CD14-positive monocyte (primary cell): ENCODE measurements around the gene ADAM23. TPM values are rescaled to one million over a fixed set of nuclear protein-coding genes. Genes with fewer than 3 reads are reported as not detected.

Source experiments
- DNase-seq, 3 donors: peaks; one replicate each; pipeline ENCODE4 v3.0.0-alpha.2; 2011 to 2022
- H2AFZ ChIP-seq: 2 replicates; pipeline ENCODE4 v1.6.0; 2012; ENCODE audit warnings: mild to moderate bottlenecking, low read depth, low read length, inconsistent platforms; ENCODE audit not compliant: insufficient read depth, poor library complexity, severe bottlenecking
- H3K27ac ChIP-seq, 2 donors: 1 replicate in 1 of 2; 2 replicates in 1 of 2; pipeline ENCODE4 v1.5.1; 2012 to 2013; ENCODE audit warnings: low read length in 2 of 2, control low read depth in 1 of 2, inconsistent platforms in 1 of 2, low read depth in 1 of 2, mild to moderate bottlenecking in 1 of 2
- H3K27me3 ChIP-seq, 2 donors: one replicate each; pipeline versions ENCODE4 v1.6.0 to v1.6.1; 2011 to 2013; ENCODE audit warnings: low read length in 2 of 2; ENCODE audit not compliant: control insufficient read depth in 2 of 2, insufficient read depth in 2 of 2
- H3K36me3 ChIP-seq, 2 donors: replicated peaks in 1 of 2; 1 replicate in 1 of 2; 2 replicates in 1 of 2; pipeline versions ENCODE4 v1.5.1 to v1.6.1; 2012 to 2013; ENCODE audit warnings: low read length in 2 of 2, control low read depth in 1 of 2, inconsistent platforms in 1 of 2, mild to moderate bottlenecking in 1 of 2; ENCODE audit not compliant: insufficient read depth in 2 of 2, control insufficient read depth in 1 of 2
- H3K4me1 ChIP-seq, 2 donors: 1 replicate in 1 of 2; 2 replicates in 1 of 2; pipeline versions ENCODE4 v1.5.1 to v1.6.1; 2012 to 2013; ENCODE audit warnings: low read length in 2 of 2, control low read depth in 1 of 2, inconsistent platforms in 1 of 2, mild to moderate bottlenecking in 1 of 2, moderate library complexity in 1 of 2; ENCODE audit not compliant: insufficient read depth in 2 of 2, control insufficient read depth in 1 of 2
- H3K4me2 ChIP-seq: replicated peaks from 2 replicates; pipeline ENCODE3; 2012; ENCODE audit warnings: low read length, moderate library complexity, mild to moderate bottlenecking; ENCODE audit not compliant: poor library complexity, severe bottlenecking; ENCODE audit errors: extremely low read depth
- H3K4me3 ChIP-seq, 3 experiments: fragments of 200-600 bp in 1 of 3; sonication (generic) in 1 of 3; replicated peaks in 1 of 3; 1 replicate in 2 of 3; 2 replicates in 1 of 3; pipeline ENCODE4 v1.5.1; 2011 to 2013; ENCODE audit warnings: low read length in 3 of 3, mild to moderate bottlenecking in 3 of 3, control low read depth in 2 of 3, low read depth in 2 of 3, inconsistent platforms in 1 of 3, moderate library complexity in 1 of 3
- H3K79me2 ChIP-seq: 2 replicates; pipeline ENCODE4 v1.6.0; 2012; ENCODE audit warnings: mild to moderate bottlenecking, control low read depth, inconsistent platforms, low read length, moderate library complexity; ENCODE audit not compliant: insufficient read depth
- H3K9ac ChIP-seq: 2 replicates; pipeline ENCODE4 v1.6.0; 2017; ENCODE audit warnings: low read length, mild to moderate bottlenecking; ENCODE audit not compliant: insufficient read depth, poor library complexity, severe bottlenecking
- H3K9me3 ChIP-seq, 2 donors: replicated peaks in 1 of 2; 1 replicate in 1 of 2; 2 replicates in 1 of 2; pipeline versions ENCODE4 v1.5.1 to v1.6.1; 2012 to 2013; ENCODE audit warnings: low read length in 2 of 2, control low read depth in 1 of 2; ENCODE audit not compliant: control insufficient read depth in 1 of 2, insufficient read depth in 1 of 2
- H4K20me1 ChIP-seq: 2 replicates; pipeline ENCODE4 v1.6.0; 2012; ENCODE audit warnings: mild to moderate bottlenecking, low read length, control low read depth, moderate library complexity; ENCODE audit not compliant: insufficient read depth
- H3K27ac Mint-ChIP-seq, 7 donors: one replicate each; pipeline ENCODE4 v1.8.0; 2020; ENCODE audit warnings: mild to moderate bottlenecking in 7 of 7, mixed read lengths in 7 of 7, moderate library complexity in 6 of 7, inconsistent platforms in 2 of 7
- H3K27me3 Mint-ChIP-seq, 3 donors: one replicate each; pipeline ENCODE4 v1.8.0; 2021 to 2022; ENCODE audit warnings: low read depth in 3 of 3, mild to moderate bottlenecking in 3 of 3, mixed read lengths in 3 of 3, moderate library complexity in 3 of 3, inconsistent platforms in 1 of 3
- H3K36me3 Mint-ChIP-seq, 2 donors: one replicate each; pipeline ENCODE4 v1.8.0; 2020; ENCODE audit warnings: mixed read lengths in 2 of 2, inconsistent platforms in 1 of 2, mild to moderate bottlenecking in 1 of 2
- H3K4me1 Mint-ChIP-seq: one replicate; pipeline ENCODE4 v1.8.0; 2020; ENCODE audit warnings: mild to moderate bottlenecking, mixed read lengths
- H3K4me3 Mint-ChIP-seq, 2 donors: one replicate each; pipeline ENCODE4 v1.8.0; 2020; ENCODE audit warnings: mild to moderate bottlenecking in 2 of 2, mixed read lengths in 2 of 2, moderate library complexity in 1 of 2
- H3K9me3 Mint-ChIP-seq, 7 donors: one replicate each; pipeline ENCODE4 v1.8.0; 2020 to 2022; ENCODE audit warnings: mixed read lengths in 7 of 7, mild to moderate bottlenecking in 6 of 7, moderate library complexity in 6 of 7, inconsistent platforms in 2 of 7
- CTCF ChIP-seq: fragments of 200-600 bp; IDR thresholded peaks from one replicate; pipeline ENCODE4 v1.8.0; 2022; ENCODE audit warnings: antibody characterized with exemption, mild to moderate bottlenecking
- WGBS: methylation state at CpG from one replicate; pipeline ENCODE4 v1.1.5; 2013; ENCODE audit warnings: missing lambda C conversion rate; ENCODE audit not compliant: insufficient coverage; 5-methylcytosine and 5-hydroxymethylcytosine counted together
- intact Hi-C, 2 donors: fragments of 100-400 bp; cut with micrococcal nuclease; formaldehyde crosslinking; loops; one replicate each; pipeline versions ENCODE4 v1.15.0 to v1.15.1; 2023
- polyA plus RNA-seq, 3 donors: library from polyadenylated mRNA; depleted of rRNA in 1 of 3; unstranded in 2 of 3; stranded (reverse) in 1 of 3; fragments of 300-500 nt in 2 of 3; fragments of >200 nt in 1 of 3; fragmentation: Illumina TruSeq in 2 of 3; gene quantifications; 1 replicate in 2 of 3; 2 replicates in 1 of 3; pipeline ENCODE4 v1.2.3, GENCODE V29; 2012 to 2021

ADAM23 gene
- polyA plus RNA-seq, 3 donors, result not detected

- no peaks in the 10 kb centered on the region for H3K9me3 ChIP-seq
- H3K79me2 ChIP-seq, result no peaks in the 10 kb centered on the region
- no peaks in the 10 kb centered on the region for H3K4me1 ChIP-seq
- Mint-ChIP-seq H3K27me3 (peaks cover 0 to 5% (median 2%) of the 10 kb centered on the region in 3 donors), H3K4me1 (no peaks in the 10 kb centered on the region), H3K27ac (no peak overlapping the region), H3K4me3 (no peak overlapping the region), H3K36me3 (no peaks in the 10 kb centered on the region), H3K9me3 (peaks cover 0 to 8% (median 5%) of the 10 kb centered on the region in 7 donors)
- DNase-seq, result peak in 1 of 3 donors; percentile 5
- H4K20me1 ChIP-seq, result no peaks in the 10 kb centered on the region
- no peak overlapping the region for H3K4me3 ChIP-seq
- intact Hi-C loops, result no loop called here
- no peak for TF ChIP-seq CTCF
- no peak overlapping the region for H3K9ac ChIP-seq
- no peak overlapping the region for H2AFZ ChIP-seq
- no peaks in the 10 kb centered on the region for H3K27me3 ChIP-seq
- no peaks in the 10 kb centered on the region for H3K36me3 ChIP-seq
- no peak overlapping the region for H3K27ac ChIP-seq
- WGBS, result no CpG with 5 or more reads among the region's 4 CpGs
- H3K4me2 ChIP-seq, result no peak overlapping the region
Measured at GRCh38 chr2:206482123-206482522, 38.8 kb downstream of the ADAM23 start.

GRCh38 chr2:206482633-206483032, 39.3 kb downstream of the ADAM23 start:
- H3K4me3 Mint-ChIP-seq, result no peak overlapping the region
- Histone ChIP-seq H2AFZ (no peak overlapping the region), H3K79me2 (no peaks in the 10 kb centered on the region), H3K9ac (no peak overlapping the region), H3K27ac (no peak overlapping the region), H4K20me1 (no peaks in the 10 kb centered on the region), H3K27me3 (no peaks in the 10 kb centered on the region), H3K36me3 (no peaks in the 10 kb centered on the region), H3K4me3 (no peak overlapping the region), H3K4me2 (no peak overlapping the region), H3K4me1 (no peaks in the 10 kb centered on the region), H3K9me3 (no peaks in the 10 kb centered on the region)
- no peak overlapping the region for H3K27ac Mint-ChIP-seq
- no peak for TF ChIP-seq CTCF
- intact Hi-C loops, result no loop called here
- no peaks in the 10 kb centered on the region for H3K4me1 Mint-ChIP-seq
- DNase-seq, result no peak
- WGBS, result 94% methylated on average over 3 of the region's 4 CpGs
- no peaks in the 10 kb centered on the region for H3K36me3 Mint-ChIP-seq
- H3K9me3 Mint-ChIP-seq, result peaks cover 0 to 8% (median 5%) of the 10 kb centered on the region in 7 donors
- H3K27me3 Mint-ChIP-seq, result peaks cover 0 to 5% (median 2%) of the 10 kb centered on the region in 3 donors
